Liver (tissue), 9 donors: ENCODE results near the gene WWOX. TPM values are rescaled to one million over a fixed set of nuclear protein-coding genes. Genes with fewer than 3 reads are reported as not detected.

ENCODE experiments used
- DNase-seq: peaks from one replicate; pipeline ENCODE4 v3.0.0-alpha.2; 2017; ENCODE audit warnings: low spot score
- H3K27ac ChIP-seq, 2 donors: one replicate each; pipeline ENCODE4 v1.7.0; 2013; ENCODE audit warnings: inconsistent platforms in 2 of 2, low read length in 2 of 2, control low read depth in 1 of 2, low read depth in 1 of 2, mild to moderate bottlenecking in 1 of 2
- H3K27me3 ChIP-seq, 4 donors: one replicate each; pipeline versions ENCODE4 v1.6.1 to v1.7.0; 2013; ENCODE audit warnings: low read length in 3 of 4, inconsistent platforms in 1 of 4, mild to moderate bottlenecking in 1 of 4, moderate library complexity in 1 of 4; ENCODE audit not compliant: control insufficient read depth in 4 of 4, insufficient read depth in 4 of 4
- H3K36me3 ChIP-seq, 4 donors: one replicate each; pipeline versions ENCODE4 v1.6.1 to v1.7.0; 2013; ENCODE audit warnings: low read length in 3 of 4, mild to moderate bottlenecking in 3 of 4, low read depth in 1 of 4, moderate library complexity in 1 of 4; ENCODE audit not compliant: control insufficient read depth in 4 of 4, insufficient read depth in 3 of 4
- H3K4me1 ChIP-seq, 4 donors: one replicate each; pipeline versions ENCODE4 v1.6.1 to v1.7.0; 2013; ENCODE audit warnings: low read length in 3 of 4, mild to moderate bottlenecking in 3 of 4, moderate library complexity in 1 of 4; ENCODE audit not compliant: control insufficient read depth in 4 of 4, insufficient read depth in 4 of 4
- H3K4me3 ChIP-seq, 3 donors: one replicate each; pipeline versions ENCODE4 v1.6.1 to v1.7.0; 2013; ENCODE audit warnings: low read length in 3 of 3, control low read depth in 1 of 3, low read depth in 1 of 3, mild to moderate bottlenecking in 1 of 3
- H3K9ac ChIP-seq, 2 donors: one replicate each; pipeline ENCODE4 v1.7.0; 2013; ENCODE audit warnings: low read length in 2 of 2, mild to moderate bottlenecking in 2 of 2, moderate library complexity in 2 of 2, control low read depth in 1 of 2, low read depth in 1 of 2
- H3K9me3 ChIP-seq, 4 donors: one replicate each; pipeline versions ENCODE4 v1.6.1 to v1.7.0; 2013; ENCODE audit warnings: low read length in 3 of 4; ENCODE audit not compliant: control insufficient read depth in 4 of 4
- EGR1 ChIP-seq, 2 donors: IDR thresholded peaks; 2 replicates each; pipeline ENCODE4 v1.6.1; 2016 to 2018; ENCODE audit warnings: antibody characterized with exemption in 2 of 2, low read depth in 2 of 2
- FOXA1 ChIP-seq: IDR thresholded peaks from 2 replicates; pipeline ENCODE4 v1.6.1; 2016; ENCODE audit warnings: antibody characterized with exemption
- FOXA2 ChIP-seq: IDR thresholded peaks from 2 replicates; pipeline ENCODE4 v1.6.1; 2016; ENCODE audit warnings: antibody characterized with exemption
- GABPA ChIP-seq, 2 donors: IDR thresholded peaks in 1 of 2; conservative IDR thresholded peaks in 1 of 2; 2 replicates each; pipeline ENCODE4 v1.6.1; 2016; ENCODE audit warnings: antibody characterized with exemption in 2 of 2, mild to moderate bottlenecking in 1 of 2, moderate library complexity in 1 of 2
- HNF4A ChIP-seq, 2 donors: conservative IDR thresholded peaks; 2 replicates each; pipeline ENCODE4 v1.6.1; 2016; ENCODE audit warnings: antibody characterized with exemption in 2 of 2, mild to moderate bottlenecking in 2 of 2
- HNF4G ChIP-seq: IDR thresholded peaks from 2 replicates; pipeline ENCODE4 v1.6.1; 2016; ENCODE audit warnings: antibody characterized with exemption
- JUND ChIP-seq, 2 donors: IDR thresholded peaks; 2 replicates each; pipeline ENCODE4 v1.6.1; 2016; ENCODE audit warnings: antibody characterized with exemption in 2 of 2
- NR2F2 ChIP-seq: IDR thresholded peaks from 2 replicates; pipeline ENCODE4 v1.6.1; 2016; ENCODE audit warnings: antibody characterized with exemption
- RAD21 ChIP-seq, 2 donors: IDR thresholded peaks; 2 replicates each; pipeline ENCODE4 v1.6.1; 2016; ENCODE audit warnings: antibody characterized with exemption in 2 of 2, mild to moderate bottlenecking in 2 of 2
- RXRA ChIP-seq, 2 donors: IDR thresholded peaks; 2 replicates each; pipeline ENCODE4 v1.6.1; 2017 to 2018; ENCODE audit warnings: antibody characterized with exemption in 2 of 2, mild to moderate bottlenecking in 1 of 2
- SP1 ChIP-seq: IDR thresholded peaks from 2 replicates; pipeline ENCODE4 v1.6.1; 2018; ENCODE audit warnings: antibody characterized with exemption, mild to moderate bottlenecking
- TAF1 ChIP-seq: conservative IDR thresholded peaks from 2 replicates; pipeline ENCODE4 v1.6.1; 2016; ENCODE audit warnings: antibody characterized with exemption, mild to moderate bottlenecking
- YY1 ChIP-seq: IDR thresholded peaks from 2 replicates; pipeline ENCODE4 v1.6.1; 2016; ENCODE audit warnings: antibody characterized with exemption, mild to moderate bottlenecking
- WGBS: extraction: QIAGEN DNeasy Blood & Tissue Kit; methylation state at CpG from one replicate; pipeline ENCODE4 v1.1.7; 2013; 5-methylcytosine and 5-hydroxymethylcytosine counted together
- polyA plus RNA-seq, 2 donors: library from polyadenylated mRNA; stranded (reverse) in 1 of 2; unstranded in 1 of 2; fragments of 200-250 nt in 1 of 2; fragments of >200 nt in 1 of 2; fragmentation: Nextera tagmentation in 1 of 2; extraction: Ambion mirVana in 1 of 2; gene quantifications; one replicate each; pipeline versions ENCODE4 v1.2.1 to v1.2.3, GENCODE V29; 2013 to 2015
- total RNA-seq, 2 donors: library from RNA; depleted of rRNA; stranded (reverse); fragments of >200 nt; gene quantifications; one replicate each; pipeline ENCODE4 v1.2.3, GENCODE V29; 2014
- TF ChIP-seq, protein P1 (sequence below): IDR thresholded peaks from 2 replicates; pipeline ENCODE4 v1.6.1; 2016; ENCODE audit warnings: antibody characterized with exemption
- TF ChIP-seq, protein P2 (sequence below): IDR thresholded peaks from 2 replicates; pipeline ENCODE4 v1.6.1; 2016; ENCODE audit warnings: antibody characterized with exemption
- TF ChIP-seq, protein P3 (sequence below): fragments of 150-350 bp; IDR thresholded peaks from 2 replicates; pipeline ENCODE4 v1.5.1; 2017; ENCODE audit warnings: improper control_type of control experiment, low read depth, low read length; ENCODE audit not compliant: missing input control
- TF ChIP-seq, protein P4 (sequence below): IDR thresholded peaks from 2 replicates; pipeline ENCODE4 v1.6.1; 2016; ENCODE audit warnings: antibody characterized with exemption
- TF ChIP-seq, protein P5 (sequence below): IDR thresholded peaks from 2 replicates; pipeline ENCODE4 v1.6.1; 2016; ENCODE audit warnings: antibody characterized with exemption, mild to moderate bottlenecking
- donor health status: healthy.
- donor health status: healthy.
- donor health status: healthy.
- donor health status: healthy.
- donor health status: healthy.

WWOX gene
- total and polyA plus RNA-seq, 4 donors: 9.8 to 46.0 (median 15.3) TPM

DNA sequence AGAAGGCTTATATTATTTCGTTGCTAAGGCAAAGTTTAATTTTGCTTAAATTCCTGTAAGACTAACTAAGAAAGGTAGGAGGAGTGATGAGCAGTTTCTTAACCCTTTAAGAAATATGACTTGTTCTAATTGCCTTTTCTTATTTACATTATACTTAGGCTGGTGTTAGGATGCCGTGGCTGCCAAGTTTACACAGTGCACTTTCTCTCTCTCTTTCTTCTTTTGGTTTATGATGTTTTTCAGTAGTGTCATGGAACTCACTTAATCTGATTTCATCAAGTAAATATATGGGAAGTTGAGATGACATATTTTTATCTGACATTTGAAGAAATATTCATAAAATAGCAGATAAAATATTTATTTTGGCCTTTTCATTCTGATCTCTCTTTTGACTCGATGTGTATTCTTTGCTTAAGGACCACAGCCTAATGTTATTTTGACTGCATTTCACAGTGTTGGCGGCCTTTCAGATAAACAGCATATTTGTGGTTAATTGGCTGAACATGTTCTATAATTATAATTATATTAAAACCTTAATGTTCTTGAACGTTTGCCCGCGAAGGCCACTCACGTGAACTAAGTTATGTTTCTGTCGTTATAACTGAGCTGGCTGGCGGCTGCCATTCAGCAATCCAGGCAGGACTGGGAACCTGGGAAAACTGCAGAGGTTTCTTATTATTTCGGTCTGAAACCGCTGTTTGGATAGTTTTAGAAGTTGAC, 191.6 kb downstream of the WWOX start (continued):
- TF ChIP-seq, protein P1, sequence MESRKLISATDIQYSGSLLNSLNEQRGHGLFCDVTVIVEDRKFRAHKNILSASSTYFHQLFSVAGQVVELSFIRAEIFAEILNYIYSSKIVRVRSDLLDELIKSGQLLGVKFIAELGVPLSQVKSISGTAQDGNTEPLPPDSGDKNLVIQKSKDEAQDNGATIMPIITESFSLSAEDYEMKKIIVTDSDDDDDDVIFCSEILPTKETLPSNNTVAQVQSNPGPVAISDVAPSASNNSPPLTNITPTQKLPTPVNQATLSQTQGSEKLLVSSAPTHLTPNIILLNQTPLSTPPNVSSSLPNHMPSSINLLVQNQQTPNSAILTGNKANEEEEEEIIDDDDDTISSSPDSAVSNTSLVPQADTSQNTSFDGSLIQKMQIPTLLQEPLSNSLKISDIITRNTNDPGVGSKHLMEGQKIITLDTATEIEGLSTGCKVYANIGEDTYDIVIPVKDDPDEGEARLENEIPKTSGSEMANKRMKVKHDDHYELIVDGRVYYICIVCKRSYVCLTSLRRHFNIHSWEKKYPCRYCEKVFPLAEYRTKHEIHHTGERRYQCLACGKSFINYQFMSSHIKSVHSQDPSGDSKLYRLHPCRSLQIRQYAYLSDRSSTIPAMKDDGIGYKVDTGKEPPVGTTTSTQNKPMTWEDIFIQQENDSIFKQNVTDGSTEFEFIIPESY: no peak
- no peak for TF ChIP-seq HNF4G
- TF ChIP-seq, protein P2, sequence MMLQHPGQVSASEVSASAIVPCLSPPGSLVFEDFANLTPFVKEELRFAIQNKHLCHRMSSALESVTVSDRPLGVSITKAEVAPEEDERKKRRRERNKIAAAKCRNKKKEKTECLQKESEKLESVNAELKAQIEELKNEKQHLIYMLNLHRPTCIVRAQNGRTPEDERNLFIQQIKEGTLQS: no peak

DNA sequence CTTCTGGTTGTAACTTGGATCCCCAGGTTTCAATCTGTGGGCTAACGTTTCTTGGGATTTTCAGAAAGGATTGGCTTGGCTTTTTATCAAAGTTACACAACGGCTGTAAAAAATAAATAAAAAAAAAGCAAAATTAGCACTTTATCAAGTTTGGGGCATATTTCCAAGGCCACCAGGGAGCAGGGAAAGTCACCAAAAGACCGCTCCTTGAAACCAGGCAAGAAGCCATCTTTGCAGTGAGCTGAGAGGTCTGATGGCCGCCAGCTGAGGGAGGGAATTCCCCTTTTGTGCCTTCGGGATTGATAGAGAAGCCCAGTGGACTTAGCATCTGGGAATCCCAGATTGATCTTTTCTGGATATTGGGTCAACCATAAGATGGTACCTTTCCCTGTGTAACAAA, 192.2 kb downstream of the WWOX start:
- no peak overlapping the region for H3K9ac ChIP-seq
- no peak overlapping the region for H3K4me3 ChIP-seq
- TF ChIP-seq RAD21 (IDR thresholded peaks at IDR 0.05): no peak
- TF ChIP-seq YY1: peak; percentile 35
- peaks cover 0 to 25% (median 18%) of the 10 kb centered on the region in 4 donors for H3K4me1 ChIP-seq
- 31% methylated on average over 5 of the region's 5 CpGs for WGBS
- H3K27me3 ChIP-seq: no peaks in the 10 kb centered on the region
- no peaks in the 10 kb centered on the region for H3K36me3 ChIP-seq
- no peak for DNase-seq
- no peak overlapping the region for H3K27ac ChIP-seq
- no peaks in the 10 kb centered on the region for H3K9me3 ChIP-seq

DNA sequence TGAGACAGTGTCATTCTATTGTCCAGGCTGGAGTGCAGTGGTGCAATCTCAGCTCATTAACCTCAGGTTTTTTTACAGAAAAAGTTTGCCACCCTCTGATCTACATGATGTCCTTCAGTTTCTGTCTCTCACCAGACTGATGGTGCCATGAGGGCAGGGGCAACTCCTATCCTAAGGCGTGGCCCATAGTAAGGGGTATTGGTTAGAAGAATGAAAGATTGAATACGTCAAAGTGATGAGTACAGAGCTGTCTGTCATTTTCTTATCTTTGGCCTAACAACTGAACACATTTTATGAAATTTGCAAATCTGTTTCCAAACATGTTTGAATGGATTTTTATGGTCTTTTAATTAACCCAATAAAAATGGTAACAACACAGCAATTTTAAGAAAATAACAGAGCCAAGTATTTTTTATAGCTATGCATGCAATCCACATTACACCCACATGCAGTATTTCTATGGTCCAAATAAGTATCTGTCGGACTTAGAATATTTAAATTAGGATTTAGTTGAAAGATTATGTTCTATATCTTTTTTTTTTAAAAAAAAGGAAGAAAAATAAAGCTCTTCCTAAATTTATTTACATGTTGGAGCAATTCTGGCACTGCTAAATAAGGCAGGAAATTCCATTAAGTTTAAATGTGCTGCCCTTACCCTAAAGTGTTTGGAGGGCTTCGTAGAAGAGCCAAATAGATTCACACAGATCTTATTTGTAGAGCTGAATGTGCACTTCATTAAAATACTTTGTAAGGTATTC, 192.8 kb downstream of the WWOX start:
- Histone ChIP-seq H3K36me3 (no peaks in the 10 kb centered on the region), H3K9ac (no peak overlapping the region), H3K9me3 (no peaks in the 10 kb centered on the region), H3K4me1 (peaks cover 0 to 25% (median 20%) of the 10 kb centered on the region in 4 donors), H3K27ac (peak overlapping the region; percentile 72 to 81), H3K4me3 (no peak overlapping the region), H3K27me3 (no peaks in the 10 kb centered on the region)
- TF ChIP-seq, protein P3, sequence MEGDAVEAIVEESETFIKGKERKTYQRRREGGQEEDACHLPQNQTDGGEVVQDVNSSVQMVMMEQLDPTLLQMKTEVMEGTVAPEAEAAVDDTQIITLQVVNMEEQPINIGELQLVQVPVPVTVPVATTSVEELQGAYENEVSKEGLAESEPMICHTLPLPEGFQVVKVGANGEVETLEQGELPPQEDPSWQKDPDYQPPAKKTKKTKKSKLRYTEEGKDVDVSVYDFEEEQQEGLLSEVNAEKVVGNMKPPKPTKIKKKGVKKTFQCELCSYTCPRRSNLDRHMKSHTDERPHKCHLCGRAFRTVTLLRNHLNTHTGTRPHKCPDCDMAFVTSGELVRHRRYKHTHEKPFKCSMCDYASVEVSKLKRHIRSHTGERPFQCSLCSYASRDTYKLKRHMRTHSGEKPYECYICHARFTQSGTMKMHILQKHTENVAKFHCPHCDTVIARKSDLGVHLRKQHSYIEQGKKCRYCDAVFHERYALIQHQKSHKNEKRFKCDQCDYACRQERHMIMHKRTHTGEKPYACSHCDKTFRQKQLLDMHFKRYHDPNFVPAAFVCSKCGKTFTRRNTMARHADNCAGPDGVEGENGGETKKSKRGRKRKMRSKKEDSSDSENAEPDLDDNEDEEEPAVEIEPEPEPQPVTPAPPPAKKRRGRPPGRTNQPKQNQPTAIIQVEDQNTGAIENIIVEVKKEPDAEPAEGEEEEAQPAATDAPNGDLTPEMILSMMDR: no peak
- TF ChIP-seq SP1 (no peak), GABPA (IDR thresholded peaks at IDR 0.05 in 1 of 2, conservative IDR thresholded peaks at IDR 0.05 in 1 of 2) (no peak), HNF4A (conservative IDR thresholded peaks at IDR 0.05) (no peak), JUND (IDR thresholded peaks at IDR 0.05) (no peak), YY1 (no peak), NR2F2 (no peak), FOXA1 (no peak), RAD21 (IDR thresholded peaks at IDR 0.05) (no peak), TAF1 (no peak), EGR1 (IDR thresholded peaks at IDR 0.05; ENCODE audit: low read depth in 2 of 2) (no peak), FOXA2 (no peak), HNF4G (no peak), RXRA (IDR thresholded peaks at IDR 0.05) (no peak)
- TF ChIP-seq, protein P4, sequence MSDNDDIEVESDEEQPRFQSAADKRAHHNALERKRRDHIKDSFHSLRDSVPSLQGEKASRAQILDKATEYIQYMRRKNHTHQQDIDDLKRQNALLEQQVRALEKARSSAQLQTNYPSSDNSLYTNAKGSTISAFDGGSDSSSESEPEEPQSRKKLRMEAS: no peak
- TF ChIP-seq, protein P2: no peak
- TF ChIP-seq, protein P5, sequence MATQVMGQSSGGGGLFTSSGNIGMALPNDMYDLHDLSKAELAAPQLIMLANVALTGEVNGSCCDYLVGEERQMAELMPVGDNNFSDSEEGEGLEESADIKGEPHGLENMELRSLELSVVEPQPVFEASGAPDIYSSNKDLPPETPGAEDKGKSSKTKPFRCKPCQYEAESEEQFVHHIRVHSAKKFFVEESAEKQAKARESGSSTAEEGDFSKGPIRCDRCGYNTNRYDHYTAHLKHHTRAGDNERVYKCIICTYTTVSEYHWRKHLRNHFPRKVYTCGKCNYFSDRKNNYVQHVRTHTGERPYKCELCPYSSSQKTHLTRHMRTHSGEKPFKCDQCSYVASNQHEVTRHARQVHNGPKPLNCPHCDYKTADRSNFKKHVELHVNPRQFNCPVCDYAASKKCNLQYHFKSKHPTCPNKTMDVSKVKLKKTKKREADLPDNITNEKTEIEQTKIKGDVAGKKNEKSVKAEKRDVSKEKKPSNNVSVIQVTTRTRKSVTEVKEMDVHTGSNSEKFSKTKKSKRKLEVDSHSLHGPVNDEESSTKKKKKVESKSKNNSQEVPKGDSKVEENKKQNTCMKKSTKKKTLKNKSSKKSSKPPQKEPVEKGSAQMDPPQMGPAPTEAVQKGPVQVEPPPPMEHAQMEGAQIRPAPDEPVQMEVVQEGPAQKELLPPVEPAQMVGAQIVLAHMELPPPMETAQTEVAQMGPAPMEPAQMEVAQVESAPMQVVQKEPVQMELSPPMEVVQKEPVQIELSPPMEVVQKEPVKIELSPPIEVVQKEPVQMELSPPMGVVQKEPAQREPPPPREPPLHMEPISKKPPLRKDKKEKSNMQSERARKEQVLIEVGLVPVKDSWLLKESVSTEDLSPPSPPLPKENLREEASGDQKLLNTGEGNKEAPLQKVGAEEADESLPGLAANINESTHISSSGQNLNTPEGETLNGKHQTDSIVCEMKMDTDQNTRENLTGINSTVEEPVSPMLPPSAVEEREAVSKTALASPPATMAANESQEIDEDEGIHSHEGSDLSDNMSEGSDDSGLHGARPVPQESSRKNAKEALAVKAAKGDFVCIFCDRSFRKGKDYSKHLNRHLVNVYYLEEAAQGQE: no peak
- WGBS: 76% methylated on average over 4 of the region's 4 CpGs
- no peak for DNase-seq
